ENCODE measurements around the gene PLXNA2. TPM values are rescaled to one million over a fixed set of nuclear protein-coding genes. Genes with fewer than 3 reads are reported as not detected.

The PLXNA2 gene
- total and polyA plus RNA-seq, 2 of the 8 experiments (the other 6 are each of a cell fraction or from before 2014, with no cell fraction given): 0.33 to 1.5 TPM

GRCh38 chr1:208078752-208079151 is 165.4 kb downstream of the PLXNA2 start:
- FAIRE-seq (no peak), DNase-seq (ENCODE audit: low read depth in 1 of 2, low spot score in 2 of 2) (no peak)
- no peaks in the 10 kb centered on the region for H3K79me1 ChIP-seq (ENCODE audit: low read depth, low read length)
- no peak overlapping the region for H3K14ac ChIP-seq (ENCODE audit: insufficient read length)
- H3K23ac ChIP-seq (ENCODE audit: insufficient read length): no peak overlapping the region
- POLR2A ChIA-PET (ENCODE audit: partially characterized antibody): no interaction called here
- no peak overlapping the region for H3K18ac ChIP-seq (ENCODE audit: extremely low read depth, low read length)
- peak overlapping the region; percentile 10 for H3K4ac ChIP-seq (replicated peaks; ENCODE audit: insufficient read length, low read depth, low read length)
- 92% methylated on average over 12 of the region's 12 CpGs; no CpG with 5 or more reads in 1 of the 2 experiments for WGBS, 2 experiments (ENCODE audit: extremely low coverage in 1 of 2, insufficient coverage in 1 of 2, insufficient read length in 1 of 2, insufficient replicate concordance in 2 of 2, low coverage in 1 of 2, low lambda C conversion rate in 2 of 2, missing lambda C conversion rate in 1 of 2)
- no peak overlapping the region for H3K4me3 ChIP-seq (ENCODE audit: extremely low read depth in 1 of 4, insufficient read depth in 2 of 4, low read depth in 3 of 4, low read length in 4 of 4)
- H2BK20ac ChIP-seq (ENCODE audit: low read length): no peak overlapping the region
- no peak overlapping the region for H2AK5ac ChIP-seq (ENCODE audit: low read depth, low read length)
- H2BK5ac ChIP-seq (ENCODE audit: low read depth, low read length): no peak overlapping the region
- H3K9ac ChIP-seq (replicated peaks in 1 of 4; ENCODE audit: extremely low read depth in 1 of 4, low read depth in 3 of 4, low read length in 3 of 4): no peak overlapping the region
- no peak overlapping the region for H4K5ac ChIP-seq (ENCODE audit: insufficient read length, low read depth, low read length)
- H3K27ac ChIP-seq (ENCODE audit: low read depth, low read length): no peak overlapping the region
- H3K4me1 ChIP-seq (replicated peaks in 1 of 4; ENCODE audit: control insufficient read depth in 3 of 4, insufficient read depth in 4 of 4, low read length in 3 of 4): peaks cover 4 to 15% (median 5%) of the 10 kb centered on the region in 4 experiments; a peak in 6 of 7 replicates
- no peak overlapping the region for H4K8ac ChIP-seq (ENCODE audit: extremely low read depth, insufficient read depth, low read length)
- H3K23me2 ChIP-seq (ENCODE audit: low read depth, low read length): no peaks in the 10 kb centered on the region
- CTCF ChIA-PET (ENCODE audit: partially characterized antibody): interaction anchor here (0.6 to 8.7 kb wide), 5 partner anchors 10 to 166 kb away, joined by 3 to 94 read pairs (median 3); partner anchors contain the start of gene PLXNA2
- H3K56ac ChIP-seq (replicated peaks; ENCODE audit: insufficient read length, low read depth, low read length): no peak overlapping the region
- H3K27me3 ChIP-seq (replicated peaks in 1 of 4; ENCODE audit: control insufficient read depth in 3 of 4, extremely low read depth in 1 of 4, insufficient read depth in 3 of 4, low read length in 3 of 4): peaks cover 0 to 4% (median 0%) of the 10 kb centered on the region in 4 experiments; a peak in 3 of 7 replicates
- H3K9me3 ChIP-seq (ENCODE audit: insufficient read depth in 2 of 2, low read depth in 1 of 2, low read length in 1 of 2): no peaks in the 10 kb centered on the region
- no peak overlapping the region for H3K4me2 ChIP-seq (ENCODE audit: insufficient read depth in 1 of 2, low read depth in 2 of 2, low read length in 2 of 2)
- TF ChIP-seq CHD1 (IDR thresholded peaks at IDR 0.05; ENCODE audit: low read depth, low read length) (no peak), SRF (IDR thresholded peaks at IDR 0.05; ENCODE audit: low read depth, low read length) (no peak), EZH2 (IDR thresholded peaks at IDR 0.05; ENCODE audit: low read depth, low read length, severe bottlenecking) (no peak), TAF1 (IDR thresholded peaks at IDR 0.05; ENCODE audit: low read depth, low read length) (no peak), JUN (IDR thresholded peaks at IDR 0.05; ENCODE audit: low read depth, low read length) (no peak), GABPA (IDR thresholded peaks at IDR 0.05; ENCODE audit: borderline replicate concordance, insufficient read depth, low read length) (no peak), ZNF274 (IDR thresholded peaks at IDR 0.05; ENCODE audit: borderline replicate concordance, extremely low read depth, low read length) (no peak), GTF2F1 (IDR thresholded peaks at IDR 0.05; ENCODE audit: borderline replicate concordance, low read depth, low read length) (no peak), CEBPB (IDR thresholded peaks at IDR 0.05; ENCODE audit: low read depth, low read length) (no peak), E2F6 (IDR thresholded peaks at IDR 0.05) (no peak), TEAD4 (IDR thresholded peaks at IDR 0.05; ENCODE audit: low read depth, low read length) (no peak), MAX (IDR thresholded peaks at IDR 0.05) (no peak)
- H3K36me3 ChIP-seq (ENCODE audit: control insufficient read depth in 2 of 4, insufficient read depth in 4 of 4, low read length in 3 of 4): no peaks in the 10 kb centered on the region
- no peaks in the 10 kb centered on the region for H4K20me1 ChIP-seq (replicated peaks in 1 of 2; ENCODE audit: control insufficient read depth in 1 of 2, insufficient read depth in 2 of 2, low read length in 2 of 2)
- no peak overlapping the region for H2BK12ac ChIP-seq (ENCODE audit: low read depth, low read length)
- no peak overlapping the region for H2BK120ac ChIP-seq (replicated peaks; ENCODE audit: low read depth, low read length)
- no peaks in the 10 kb centered on the region for H3K79me2 ChIP-seq (ENCODE audit: control insufficient read depth in 1 of 2, insufficient read depth in 2 of 2, low read length in 2 of 2)
- H2AFZ ChIP-seq (ENCODE audit: low read length): no peak overlapping the region
- H2BK15ac ChIP-seq (ENCODE audit: low read length): 0 out of 2 replicates have a peak overlapping the region, but pooled peaks have one; percentile 46
- H4K91ac ChIP-seq (replicated peaks; ENCODE audit: insufficient read length, low read length): no peak overlapping the region
